ENCODE results near the gene PRR12. TPM values are rescaled to one million over a fixed set of nuclear protein-coding genes. Genes with fewer than 3 reads are reported as not detected.

PRR12 gene
- total RNA-seq, 2 experiments from 2014 or later = 16.4 to 16.9 TPM

- no peaks in the 10 kb centered on the region for H3K27me3 Mint-ChIP-seq (ENCODE audit: low read depth)
- peaks cover 13% of the 10 kb centered on the region for H3K36me3 Mint-ChIP-seq (ENCODE audit: low read depth)
- CTCF ChIA-PET = interaction anchor here (0.6 to 2.9 kb wide), 20 partner anchors 9 to 218 kb away, joined by 3 to 13 read pairs (median 4); partner anchors contain the start of genes NOSIP and RRAS
- H3K9me3 Mint-ChIP-seq = no peaks in the 10 kb centered on the region
- intact Hi-C loops (cut with micrococcal nuclease) = loop anchor here (2.0 kb wide), 1 partner anchor 56 kb away; no protein-coding TSS in a partner anchor
- H3K4me3 Mint-ChIP-seq = no peak overlapping the region
- no peak overlapping the region for H3K27ac Mint-ChIP-seq
- peak; percentile 79 for DNase-seq
- peaks cover 12% of the 10 kb centered on the region for H3K4me1 Mint-ChIP-seq (ENCODE audit: low read depth)
These were observed 81.3 kb downstream of the PRR12 start for GRCh38 chr19:49672131-49672919.

Other genes with a start within 250 kb of the PRR12 start
- gene TEAD2, start 228.8 kb upstream of the PRR12 start, total RNA-seq = under 1 TPM in 1 of 2 experiments, not detected in 1; 0.20 TPM
- gene DKKL1, start 227.3 kb upstream of the PRR12 start, total RNA-seq = not detected
- 1 to 10 TPM; 2.4 to 3.2 TPM for gene KASH5, start 202.9 kb upstream of the PRR12 start, total RNA-seq
- gene PTH2, start 167.7 kb upstream of the PRR12 start, total RNA-seq = not detected
- gene GFY, start 165.8 kb upstream of the PRR12 start, total RNA-seq = not detected
- gene SLC17A7, start 149.7 kb upstream of the PRR12 start, total RNA-seq = under 1 TPM; 0.12 TPM
- 10 to 100 TPM; 80.7 to 84.4 TPM for gene PIH1D1, start 139.4 kb upstream of the PRR12 start, total RNA-seq
- 10 to 100 TPM; 43.4 to 46.8 TPM for gene ALDH16A1, start 138.0 kb upstream of the PRR12 start, total RNA-seq
- gene FLT3LG, start 117.0 kb upstream of the PRR12 start, total RNA-seq = 10 to 100 TPM; 23.9 to 28.4 TPM
- 1,000 to 10,000 TPM; 4,441 to 4,607 TPM for gene RPL13A, start 103.6 kb upstream of the PRR12 start, total RNA-seq
- gene RPS11, start 94.7 kb upstream of the PRR12 start, total RNA-seq = 1,000 to 10,000 TPM; 3,906 to 3,945 TPM
- gene FCGRT, start 78.5 kb upstream of the PRR12 start, total RNA-seq = 10 to 100 TPM; 15.7 to 17.1 TPM
- gene RCN3, start 63.2 kb upstream of the PRR12 start, total RNA-seq = 1 to 10 TPM; 6.7 to 7.2 TPM
- gene NOSIP, start 10.6 kb upstream of the PRR12 start, total RNA-seq = 10 to 100 TPM; 76.4 to 77.4 TPM
- under 1 TPM; 0.52 TPM for gene PRRG2, start 9.9 kb upstream of the PRR12 start, total RNA-seq
- gene RRAS, start 49.0 kb downstream of the PRR12 start, total RNA-seq = 1 to 10 TPM; 7.2 to 7.8 TPM
- 10 to 100 TPM; 39.9 to 41.9 TPM for gene SCAF1, start 51.0 kb downstream of the PRR12 start, total RNA-seq
- gene IRF3, start 74.7 kb downstream of the PRR12 start, total RNA-seq = 10 to 100 TPM; 85.2 to 97.8 TPM
- 10 to 100 TPM; 70.5 to 75.6 TPM for gene BCL2L12, start 74.8 kb downstream of the PRR12 start, total RNA-seq
- 100 to 1,000 TPM; 380 to 394 TPM for gene PRMT1, start 86.1 kb downstream of the PRR12 start, total RNA-seq
- 1 to 10 TPM; 1.4 to 1.8 TPM for gene ADM5, start 98.4 kb downstream of the PRR12 start, total RNA-seq
- under 1 TPM; 0.32 to 0.48 TPM for gene CPT1C, start 99.9 kb downstream of the PRR12 start, total RNA-seq
- under 1 TPM; 0.57 to 0.72 TPM for gene TSKS, start 172.1 kb downstream of the PRR12 start, total RNA-seq
- 10 to 100 TPM; 87.7 to 88.3 TPM for gene AP2A1, start 175.8 kb downstream of the PRR12 start, total RNA-seq
- gene FUZ, start 222.1 kb downstream of the PRR12 start, total RNA-seq = 10 to 100 TPM; 14.5 to 14.9 TPM
- 10 to 100 TPM; 32.4 to 39.2 TPM for gene MED25, start 227.1 kb downstream of the PRR12 start, total RNA-seq